GM12865 (cell line): Measurements from ENCODE around the gene AP2A2.

Source experiments
- DNase-seq: peaks from one replicate; pipeline ENCODE4 v3.0.0; 2010; ENCODE audit warnings: low read depth
- H3K4me3 ChIP-seq: 2 replicates; pipeline ENCODE4 v1.5.1; 2011; ENCODE audit warnings: mild to moderate bottlenecking, low read depth, low read length, control low read depth
- TF ChIP-seq, protein P1 (sequence below): IDR thresholded peaks from 2 replicates; pipeline ENCODE4 v1.5.1; 2011; ENCODE audit warnings: low read length, control low read depth, low read depth, inconsistent platforms; ENCODE audit not compliant: insufficient read depth; ENCODE audit errors: missing control alignments

AP2A2 gene

DNA sequence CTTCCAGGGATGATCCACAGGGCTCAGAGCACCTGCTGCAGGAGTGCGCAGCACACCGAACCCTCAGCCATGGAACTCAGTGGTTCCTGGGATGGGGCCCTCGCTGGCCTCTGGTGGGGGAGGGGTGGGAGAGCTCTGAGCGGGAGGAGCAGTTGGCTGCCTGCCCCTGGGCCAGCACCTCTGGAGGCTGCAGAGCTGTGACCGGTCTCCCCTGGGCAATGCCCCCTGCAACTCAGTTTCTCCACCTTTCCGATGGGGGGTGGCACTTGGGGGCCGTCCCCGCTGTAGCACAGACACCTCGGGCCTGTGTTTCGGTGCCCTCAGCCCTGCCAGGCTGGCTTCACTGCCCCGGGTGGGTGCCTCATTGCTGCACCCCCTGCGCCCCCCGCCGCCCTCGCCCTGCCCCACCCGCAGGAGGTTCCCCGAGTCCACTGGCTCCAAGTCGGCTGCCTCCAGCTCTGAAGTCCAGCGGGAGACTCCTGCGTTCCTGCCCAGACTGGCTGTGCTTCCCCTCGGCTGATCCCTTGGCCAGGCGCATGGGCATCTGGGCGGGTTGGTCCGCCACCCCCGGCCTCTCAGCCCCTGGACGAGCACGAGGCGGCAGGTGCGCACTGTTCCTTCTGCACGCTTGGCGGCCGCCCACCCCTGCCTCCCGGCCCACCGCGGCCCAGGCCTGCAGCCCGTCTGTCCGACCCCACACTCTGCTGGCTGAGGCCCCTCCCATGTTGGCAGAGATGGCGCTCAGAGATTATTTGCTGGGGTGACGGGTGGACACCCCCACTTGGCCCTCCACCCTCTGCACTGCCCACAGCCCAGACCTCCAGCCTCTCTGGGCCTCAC is 109.0 kb downstream of the AP2A2 start:
- no peak overlapping the region for H3K4me3 ChIP-seq
- TF ChIP-seq, protein P1, sequence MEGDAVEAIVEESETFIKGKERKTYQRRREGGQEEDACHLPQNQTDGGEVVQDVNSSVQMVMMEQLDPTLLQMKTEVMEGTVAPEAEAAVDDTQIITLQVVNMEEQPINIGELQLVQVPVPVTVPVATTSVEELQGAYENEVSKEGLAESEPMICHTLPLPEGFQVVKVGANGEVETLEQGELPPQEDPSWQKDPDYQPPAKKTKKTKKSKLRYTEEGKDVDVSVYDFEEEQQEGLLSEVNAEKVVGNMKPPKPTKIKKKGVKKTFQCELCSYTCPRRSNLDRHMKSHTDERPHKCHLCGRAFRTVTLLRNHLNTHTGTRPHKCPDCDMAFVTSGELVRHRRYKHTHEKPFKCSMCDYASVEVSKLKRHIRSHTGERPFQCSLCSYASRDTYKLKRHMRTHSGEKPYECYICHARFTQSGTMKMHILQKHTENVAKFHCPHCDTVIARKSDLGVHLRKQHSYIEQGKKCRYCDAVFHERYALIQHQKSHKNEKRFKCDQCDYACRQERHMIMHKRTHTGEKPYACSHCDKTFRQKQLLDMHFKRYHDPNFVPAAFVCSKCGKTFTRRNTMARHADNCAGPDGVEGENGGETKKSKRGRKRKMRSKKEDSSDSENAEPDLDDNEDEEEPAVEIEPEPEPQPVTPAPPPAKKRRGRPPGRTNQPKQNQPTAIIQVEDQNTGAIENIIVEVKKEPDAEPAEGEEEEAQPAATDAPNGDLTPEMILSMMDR, result no peak
- no peak for DNase-seq

DNA sequence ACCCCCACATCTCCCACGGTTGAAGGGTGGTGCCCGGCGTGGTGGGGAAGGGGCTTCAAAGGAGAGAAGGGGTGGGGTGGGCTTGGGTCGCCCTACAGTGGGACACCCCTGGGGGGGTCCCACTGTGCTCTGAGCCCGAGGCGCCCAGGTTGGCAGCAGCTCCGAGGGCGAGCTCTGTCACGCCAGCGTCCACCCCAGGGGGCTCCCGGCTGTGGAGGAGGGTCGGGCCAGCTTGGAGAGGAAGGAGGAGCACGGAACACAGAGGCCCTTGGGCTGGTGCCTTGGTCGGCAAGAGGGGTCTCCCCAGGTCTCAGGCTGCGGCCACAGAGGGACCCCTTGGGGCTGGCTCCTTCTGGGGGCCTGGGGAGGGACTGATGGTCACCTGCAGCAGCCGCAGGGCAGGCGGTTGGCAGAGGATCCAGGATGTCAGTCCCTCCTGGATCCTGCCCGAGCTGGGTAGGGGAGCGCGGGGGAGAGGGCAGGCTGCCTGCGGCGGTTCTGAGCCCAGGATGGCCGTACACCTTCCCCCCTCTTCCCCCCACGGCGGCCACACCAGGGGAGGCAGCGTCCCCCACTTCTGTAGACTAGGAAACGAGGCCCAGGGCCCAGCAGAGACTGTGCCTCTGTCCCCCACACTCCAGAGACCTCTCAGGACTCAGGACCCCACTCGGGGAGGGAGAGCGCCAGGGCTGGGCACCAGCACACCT is 110.1 kb downstream of the AP2A2 start:
- no peak for DNase-seq
- TF ChIP-seq, protein P1, result no peak
- H3K4me3 ChIP-seq, result no peak overlapping the region

DNA sequence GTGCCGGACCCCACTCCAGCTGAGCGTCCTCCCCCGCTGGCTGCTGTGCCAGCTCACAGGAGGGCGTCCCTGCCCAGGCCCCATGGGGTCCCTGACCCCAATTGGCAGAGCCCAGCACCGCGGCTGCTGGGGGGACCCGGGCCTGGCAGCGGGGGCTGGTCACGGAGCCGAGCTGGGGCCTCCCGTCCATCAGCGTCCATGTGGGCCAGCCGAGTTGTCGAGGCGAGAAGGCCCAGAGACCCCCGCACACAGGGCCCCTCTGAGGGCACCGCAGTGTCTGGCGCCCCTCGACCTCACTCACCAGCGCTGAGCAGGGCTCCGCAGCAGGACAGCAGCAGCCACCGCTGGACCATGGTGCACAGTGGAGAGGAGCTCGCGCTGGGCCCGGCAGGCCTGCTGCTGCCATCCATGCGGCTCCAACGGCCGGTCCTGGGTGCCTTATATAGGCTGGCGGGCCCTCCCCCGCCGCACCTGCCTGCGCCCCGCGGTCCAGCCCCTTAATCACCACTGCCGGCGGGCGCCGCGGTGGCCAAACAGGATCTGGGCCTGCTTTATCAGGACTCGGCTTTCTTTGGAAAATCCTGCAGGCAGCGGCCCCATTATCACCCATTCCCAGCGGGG is 110.7 kb downstream of the AP2A2 start, which contains the start of gene MUC6:
MUC6 (minus strand) TSS at position 416 of the 621 bp plus-strand sequence; CDS start at position 353, 63 bp downstream.
- H3K4me3 ChIP-seq, result no peak within 1 kb of the TSS
- TF ChIP-seq, protein P1, result no peak
- DNase-seq, result no peak

DNA sequence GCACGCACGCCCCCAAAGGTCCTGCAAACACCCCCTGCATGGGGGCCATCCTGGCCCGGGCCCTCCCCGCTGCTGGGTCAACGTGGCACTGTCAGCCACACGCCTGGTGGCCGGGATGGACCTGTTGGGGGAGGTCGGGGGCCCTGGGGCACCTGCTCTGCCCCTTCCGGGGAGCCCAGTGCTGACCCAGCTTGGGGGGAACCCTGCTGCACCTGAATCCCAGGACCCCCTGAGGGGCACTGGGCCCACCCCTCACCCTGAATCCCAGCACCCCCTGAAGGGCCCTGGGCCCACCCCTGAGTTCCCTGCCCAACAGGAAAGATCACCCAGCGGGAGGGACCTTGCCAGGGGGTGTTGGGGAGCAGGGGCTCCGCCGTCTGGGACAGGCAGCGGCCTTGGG is 111.3 kb downstream of the AP2A2 start:
- no peak for DNase-seq
- TF ChIP-seq, protein P1, result no peak
- no peak overlapping the region for H3K4me3 ChIP-seq

DNA sequence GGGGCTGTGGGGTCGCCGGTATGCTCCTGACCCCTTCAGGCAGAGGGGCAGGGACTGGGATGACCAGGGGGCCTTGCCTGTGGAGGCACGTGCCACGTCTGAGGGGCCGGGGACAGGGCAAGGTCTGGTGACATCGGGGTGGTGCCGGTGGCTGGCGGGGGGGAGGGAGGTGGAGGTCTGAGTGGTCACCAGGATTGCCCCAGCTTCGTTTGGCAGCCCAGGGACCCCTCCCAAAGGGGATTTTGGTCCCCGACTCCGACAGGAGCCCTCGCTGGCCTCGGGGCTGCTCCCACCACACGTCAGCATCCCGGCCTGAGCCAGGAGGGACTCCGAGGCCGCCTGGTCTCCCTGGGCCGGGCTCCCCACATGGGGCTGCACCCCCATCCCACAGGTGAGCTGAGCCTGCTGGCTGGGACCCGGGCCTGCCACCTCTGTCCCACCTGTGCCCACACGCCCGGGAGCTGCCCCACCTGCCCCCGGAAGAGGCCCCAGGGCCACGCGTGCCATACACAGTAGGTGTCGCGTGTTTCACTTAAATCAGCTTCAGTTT is 111.9 kb downstream of the AP2A2 start:
- TF ChIP-seq, protein P1, result no peak
- no peak for DNase-seq
- H3K4me3 ChIP-seq, result no peak overlapping the region

DNA sequence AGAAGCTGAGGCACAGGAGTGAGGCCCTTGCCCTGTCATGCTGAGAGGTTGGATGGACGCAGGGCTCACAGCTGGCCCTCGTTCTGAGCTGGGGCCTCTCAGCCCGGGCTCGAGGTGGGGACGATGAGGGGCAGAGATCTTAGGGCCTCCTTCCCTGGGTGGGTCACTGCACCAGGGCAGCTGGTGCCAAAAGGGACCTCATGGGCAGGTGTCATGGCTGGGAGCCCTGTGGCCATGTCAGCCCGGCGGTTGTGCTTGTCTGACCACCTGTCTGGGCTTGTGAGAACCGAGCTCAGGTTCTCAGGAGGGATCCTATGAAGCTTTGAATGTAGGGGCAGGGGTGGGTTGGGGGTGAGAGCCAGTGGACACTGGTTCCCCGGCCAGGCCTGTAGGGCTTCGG is 112.7 kb downstream of the AP2A2 start:
- no peak overlapping the region for H3K4me3 ChIP-seq
- TF ChIP-seq, protein P1, result no peak
- no peak for DNase-seq
